B cell (primary cell): ENCODE results near the gene ZRANB3. TPM values are rescaled to one million over a fixed set of nuclear protein-coding genes. Genes with fewer than 3 reads are reported as not detected.
"Not testable (repeated sequence)": the region's sequence is repeated elsewhere in the genome, so short reads cannot be mapped to it uniquely, and the experiment has no call there.

ENCODE experiments used
- ATAC-seq: fragments of 200-7000 bp; cut with Tn5 transposase; one replicate; pipeline ENCODE4 v1.10.0; 2021; ENCODE audit warnings: low read depth, mild to moderate bottlenecking, moderate number of reproducible peaks, moderate library complexity
- CTCF ChIA-PET: fragments of 350-600 bp; sonication (Branson Sonifier 250); formaldehyde crosslinking; loops from one replicate; lab custom pipeline; 2021; ENCODE audit warnings: antibody characterized with exemption, inconsistent platforms; lab: Charles Lee
- POLR2A ChIA-PET: fragments of 350-600 bp; sonication (Branson Sonifier 250); formaldehyde crosslinking; loops from one replicate; lab custom pipeline; 2021; ENCODE audit warnings: antibody characterized with exemption; lab: Charles Lee
- DNase-seq: peaks from one replicate; pipeline ENCODE4 v3.0.0; 2013
- H2AFZ ChIP-seq: 2 replicates; pipeline ENCODE4 v1.6.1; 2012; ENCODE audit warnings: mild to moderate bottlenecking, low read depth, low read length; ENCODE audit not compliant: insufficient read depth, poor library complexity, severe bottlenecking
- H3K27ac ChIP-seq, 2 donors: 1 replicate in 1 of 2; 2 replicates in 1 of 2; pipeline ENCODE4 v1.5.1; 2012 to 2013; ENCODE audit warnings: low read length in 2 of 2, mild to moderate bottlenecking in 2 of 2, moderate library complexity in 1 of 2
- H3K27me3 ChIP-seq, 4 experiments: fragments of 200-600 bp in 1 of 4; sonication (generic) in 1 of 4; replicated peaks in 1 of 4; 1 replicate in 2 of 4; 2 replicates in 2 of 4; pipeline versions ENCODE4 v1.6.1 to v1.7.0; 2013 to 2016; ENCODE audit warnings: low read length in 3 of 4, mild to moderate bottlenecking in 2 of 4, mixed read lengths in 1 of 4, moderate library complexity in 1 of 4; ENCODE audit not compliant: insufficient read depth in 4 of 4, control insufficient read depth in 3 of 4; ENCODE audit errors: control extremely low read depth in 1 of 4
- H3K36me3 ChIP-seq, 2 experiments: replicated peaks in 1 of 2; 1 replicate in 1 of 2; 2 replicates in 1 of 2; pipeline versions ENCODE4 v1.6.1 to v1.7.1; 2013; ENCODE audit warnings: low read length in 1 of 2; ENCODE audit not compliant: insufficient read depth in 2 of 2, control insufficient read depth in 1 of 2; ENCODE audit errors: control extremely low read depth in 1 of 2, extremely low read depth in 1 of 2
- H3K4me1 ChIP-seq, 2 donors: fragments of 200-600 bp in 1 of 2; sonication (generic) in 1 of 2; 1 replicate in 1 of 2; 2 replicates in 1 of 2; pipeline versions ENCODE4 v1.5.1 to v1.6.1; 2013 to 2017; ENCODE audit warnings: low read length in 2 of 2; ENCODE audit not compliant: control insufficient read depth in 2 of 2, insufficient read depth in 2 of 2
- H3K4me2 ChIP-seq: replicated peaks from 2 replicates; pipeline ENCODE3; 2012; ENCODE audit warnings: mild to moderate bottlenecking, low read depth, low read length; ENCODE audit not compliant: poor library complexity, severe bottlenecking
- H3K4me3 ChIP-seq, 5 experiments: fragments of 200-600 bp in 1 of 5; sonication (generic) in 1 of 5; 1 replicate in 3 of 5; 2 replicates in 2 of 5; pipeline versions ENCODE4 v1.5.1 to v1.7.0; 2011 to 2016; ENCODE audit warnings: low read length in 4 of 5, mild to moderate bottlenecking in 4 of 5, low read depth in 2 of 5, control low read depth in 1 of 5, moderate library complexity in 1 of 5; ENCODE audit not compliant: insufficient read depth in 1 of 5; ENCODE audit errors: control extremely low read depth in 1 of 5, extremely low read depth in 1 of 5
- H3K79me2 ChIP-seq: fragments of 200-600 bp; sonication (generic); one replicate; pipeline ENCODE4 v1.6.0; 2016; ENCODE audit warnings: low read length; ENCODE audit not compliant: control insufficient read depth, insufficient read depth
- H3K9ac ChIP-seq: fragments of 200-600 bp; sonication (generic); 2 replicates; pipeline ENCODE4 v1.6.1; 2017; ENCODE audit warnings: mild to moderate bottlenecking, low read length, moderate library complexity
- H3K9me3 ChIP-seq, 3 donors: one replicate each; pipeline versions ENCODE4 v1.6.1 to v1.7.1; 2013; ENCODE audit warnings: low read length in 2 of 3; ENCODE audit not compliant: control insufficient read depth in 2 of 3, insufficient read depth in 1 of 3; ENCODE audit errors: control extremely low read depth in 1 of 3
- H4K20me1 ChIP-seq: 2 replicates; pipeline ENCODE4 v1.6.0; 2012; ENCODE audit warnings: mild to moderate bottlenecking, low read length; ENCODE audit not compliant: insufficient read depth, control insufficient read depth, poor library complexity, severe bottlenecking
- H3K27ac Mint-ChIP-seq: one replicate; pipeline ENCODE4 v1.8.0; 2021; ENCODE audit warnings: mixed read lengths
- H3K27me3 Mint-ChIP-seq: one replicate; pipeline ENCODE4 v1.8.0; 2021; ENCODE audit warnings: mixed read lengths
- H3K4me1 Mint-ChIP-seq: one replicate; pipeline ENCODE4 v1.8.0; 2021; ENCODE audit warnings: mixed read lengths
- H3K4me3 Mint-ChIP-seq: one replicate; pipeline ENCODE4 v1.8.0; 2021; ENCODE audit warnings: mixed read lengths
- H3K9me3 Mint-ChIP-seq: one replicate; pipeline ENCODE4 v1.8.0; 2022; ENCODE audit warnings: mixed read lengths; ENCODE audit not compliant: insufficient read depth
- CTCF ChIP-seq: fragments of 200-600 bp; IDR thresholded peaks from one replicate; pipeline ENCODE4 v1.8.0; 2022; ENCODE audit warnings: antibody characterized with exemption, mild to moderate bottlenecking
- WGBS: methylation state at CpG from one replicate; pipeline ENCODE4 v1.1.5; 2013; ENCODE audit warnings: missing lambda C conversion rate; ENCODE audit not compliant: insufficient coverage; 5-methylcytosine and 5-hydroxymethylcytosine counted together
- intact Hi-C: fragments of 100-400 bp; cut with micrococcal nuclease; formaldehyde crosslinking; loops from one replicate; pipeline ENCODE4 v1.10.0; 2022
- polyA plus RNA-seq: library from polyadenylated mRNA; depleted of rRNA; stranded (reverse); fragments of >200 nt; gene quantifications from 2 replicates; pipeline ENCODE4 v1.2.3, GENCODE V29; 2012
- small RNA-seq: library from RNA; depleted of rRNA; stranded (forward); fragments of <200 nt; gene quantifications from one replicate; pipeline ENCODE3, GENCODE V24; 2012; ENCODE audit warnings: low replicate concordance, low read depth; ENCODE audit not compliant: insufficient read length
- total RNA-seq, 2 donors: library from RNA; stranded (reverse); fragments of 120-200 nt in 1 of 2; gene quantifications; 1 replicate in 1 of 2; 2 replicates in 1 of 2; pipeline versions ENCODE4 v1.2.3 to v1.2.4, GENCODE V29; 2013 to 2022

Gene ZRANB3
- total and polyA plus RNA-seq, 2 donors (not counting 1 experiment from before 2014, with no cell fraction given), result 2.4 to 9.8 TPM

DNA sequence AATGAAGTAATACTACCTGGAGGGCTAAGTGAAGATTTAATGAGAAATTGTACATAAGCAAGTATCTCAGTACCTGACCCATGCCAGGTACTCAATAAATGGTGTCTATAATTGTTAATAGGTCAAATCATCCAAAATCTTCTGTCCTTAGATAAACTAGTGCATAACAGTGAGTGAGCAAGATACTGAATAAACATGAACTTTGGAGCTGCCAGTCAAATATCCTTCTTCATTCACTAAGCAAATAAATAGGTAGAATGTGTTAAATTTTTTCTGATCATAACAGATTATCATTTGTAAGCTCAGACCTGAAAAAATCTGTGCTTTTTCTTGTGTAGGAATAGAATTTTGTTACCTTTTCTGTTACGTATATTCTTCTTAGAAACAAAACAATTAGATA is 439.3 kb downstream of the ZRANB3 start:
- TF ChIP-seq CTCF, result no peak
- Mint-ChIP-seq H3K4me3 (no peak overlapping the region), H3K27me3 (no peaks in the 10 kb centered on the region), H3K9me3 (peaks cover 3% of the 10 kb centered on the region), H3K4me1 (peaks cover 5% of the 10 kb centered on the region), H3K27ac (no peak overlapping the region)
- no peaks in the 10 kb centered on the region for H3K4me1 ChIP-seq
- peaks cover 0 to 3% (median 1%) of the 10 kb centered on the region in 3 donors for H3K9me3 ChIP-seq
- no peaks in the 10 kb centered on the region for H3K27me3 ChIP-seq
- H3K79me2 ChIP-seq, result peaks cover 18% of the 10 kb centered on the region
- H3K4me3 ChIP-seq, result no peak overlapping the region
- CTCF ChIA-PET, result no interaction called here
- H4K20me1 ChIP-seq, result peaks cover 25% of the 10 kb centered on the region
- no peak overlapping the region for H3K9ac ChIP-seq
- ATAC-seq (no peak), DNase-seq (no peak)
- H2AFZ ChIP-seq, result no peak overlapping the region
- H3K4me2 ChIP-seq, result no peak overlapping the region
- intact Hi-C loops, result no loop called here
- POLR2A ChIA-PET, result no interaction called here
- H3K27ac ChIP-seq, result no peak overlapping the region
- peaks cover 10 to 31% of the 10 kb centered on the region in 2 experiments for H3K36me3 ChIP-seq
- WGBS, result no CpG with 5 or more reads among the region's 1 CpG

DNA sequence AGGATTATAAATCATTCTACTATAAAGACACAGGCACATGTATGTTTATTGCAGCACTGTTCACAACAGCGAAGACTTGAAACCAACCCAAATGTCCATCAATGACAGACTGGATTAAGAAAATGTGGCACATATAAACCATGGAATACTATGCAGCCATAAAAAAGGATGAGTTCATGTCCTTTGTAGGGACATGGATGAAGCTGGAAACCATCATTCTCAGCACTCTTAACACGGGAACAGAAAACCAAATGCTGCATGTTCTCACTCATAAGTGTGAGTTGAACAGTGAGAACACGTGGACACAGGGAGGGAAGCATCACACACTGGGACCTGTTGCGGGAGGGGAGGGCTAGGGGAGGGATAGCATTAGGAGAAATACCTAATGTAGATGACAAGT is 441.4 kb downstream of the ZRANB3 start:
- H3K4me1 ChIP-seq, ATAC-seq, intact Hi-C loops, H3K4me2 ChIP-seq, H2AFZ ChIP-seq, H3K27ac Mint-ChIP-seq, CTCF ChIA-PET, H3K4me3 ChIP-seq, POLR2A ChIA-PET, H3K4me3 Mint-ChIP-seq, H3K9ac ChIP-seq, H3K27me3 ChIP-seq, H3K9me3 ChIP-seq, DNase-seq, H3K27me3 Mint-ChIP-seq, H3K27ac ChIP-seq, H3K9me3 Mint-ChIP-seq: not testable (repeated sequence)
- peaks cover 17% of the 10 kb centered on the region for H3K4me1 Mint-ChIP-seq
- WGBS, result no CpG with 5 or more reads among the region's 4 CpGs
- H4K20me1 ChIP-seq, result peaks cover 35% of the 10 kb centered on the region
- peaks cover 37% of the 10 kb centered on the region for H3K79me2 ChIP-seq
- H3K36me3 ChIP-seq, result peaks cover 12 to 22% of the 10 kb centered on the region in 2 experiments

Small RNA genes within 50 kb of the gene (small RNA-seq; reads per million reads assigned to genes)
- not detected for gene SNORA40B

Other genes starting within 250 kb of the ZRANB3 start
- gene R3HDM1, start 266 bp upstream of the ZRANB3 start, total RNA-seq, result 52.0 and 57.8 TPM in 2 replicates
- gene R3HDM1, start 266 bp upstream of the ZRANB3 start, polyA plus RNA-seq, result 20.7 and 23.7 TPM in 2 replicates
- gene UBXN4, start 210.6 kb upstream of the ZRANB3 start, total RNA-seq, result 112 and 113 TPM in 2 replicates
- gene UBXN4, start 210.6 kb upstream of the ZRANB3 start, polyA plus RNA-seq, result 41.7 and 60.8 TPM in 2 replicates